CD4-positive, alpha-beta T cell (primary cell): ENCODE data around the gene CLEC10A. TPM values are rescaled to one million over a fixed set of nuclear protein-coding genes. Genes with fewer than 3 reads are reported as not detected.
"Not testable (repeated sequence)": the region's sequence is repeated elsewhere in the genome, so short reads cannot be mapped to it uniquely, and the experiment has no call there.

ENCODE experiments used
- ATAC-seq: fragments of 200-7000 bp; cut with Tn5 transposase; one replicate; pipeline ENCODE4 v1.10.0; 2022; ENCODE audit warnings: mild to moderate bottlenecking; ENCODE audit not compliant: poor library complexity
- CTCF ChIA-PET: fragments of 350-600 bp; sonication (Branson Sonifier 250); formaldehyde crosslinking; loops from one replicate; lab custom pipeline; 2021; ENCODE audit warnings: antibody characterized with exemption, inconsistent platforms; lab: Charles Lee
- POLR2A ChIA-PET: fragments of 350-600 bp; sonication (Branson Sonifier 250); formaldehyde crosslinking; loops from one replicate; lab custom pipeline; 2021; ENCODE audit warnings: antibody characterized with exemption, inconsistent platforms; lab: Charles Lee
- DNase-seq, 14 experiments: peaks; one replicate each; pipeline ENCODE4 v3.0.0-alpha.2; 2013 to 2020; ENCODE audit warnings: mixed read lengths in 2 of 14
- H3K27ac ChIP-seq, 2 donors: one replicate each; pipeline versions ENCODE4 v1.5.1 to v1.7.0; 2013; ENCODE audit warnings: low read length in 2 of 2, low read depth in 1 of 2, mild to moderate bottlenecking in 1 of 2
- H3K27me3 ChIP-seq, 2 experiments: 1 replicate in 1 of 2; 2 replicates in 1 of 2; pipeline versions ENCODE4 v1.6.1 to v1.7.0; 2013; ENCODE audit warnings: low read length in 2 of 2, control low read depth in 1 of 2, mild to moderate bottlenecking in 1 of 2, moderate library complexity in 1 of 2; ENCODE audit not compliant: insufficient read depth in 2 of 2, control insufficient read depth in 1 of 2
- H3K36me3 ChIP-seq: one replicate; pipeline ENCODE4 v1.6.1; 2013; ENCODE audit warnings: low read length, control low read depth; ENCODE audit not compliant: insufficient read depth
- H3K4me1 ChIP-seq: one replicate; pipeline ENCODE4 v1.6.1; 2013; ENCODE audit warnings: low read length, control low read depth; ENCODE audit not compliant: insufficient read depth
- H3K4me3 ChIP-seq: one replicate; pipeline ENCODE4 v1.5.1; 2013; ENCODE audit warnings: mild to moderate bottlenecking, low read length, moderate library complexity
- H3K9me3 ChIP-seq, 2 experiments: 1 replicate in 1 of 2; 2 replicates in 1 of 2; pipeline versions ENCODE4 v1.6.1 to v1.7.0; 2013; ENCODE audit warnings: low read length in 2 of 2, mild to moderate bottlenecking in 2 of 2, control low read depth in 1 of 2, moderate library complexity in 1 of 2; ENCODE audit not compliant: control insufficient read depth in 1 of 2, insufficient read depth in 1 of 2
- H3K27ac Mint-ChIP-seq: one replicate; pipeline ENCODE4 v1.8.0; 2020; ENCODE audit warnings: mixed read lengths
- H3K27me3 Mint-ChIP-seq: one replicate; pipeline ENCODE4 v1.8.0; 2021; ENCODE audit warnings: mixed read lengths
- H3K36me3 Mint-ChIP-seq: one replicate; pipeline ENCODE4 v1.8.0; 2021; ENCODE audit warnings: low read depth, mixed read lengths
- H3K4me1 Mint-ChIP-seq: one replicate; pipeline ENCODE4 v1.8.0; 2021; ENCODE audit warnings: low read depth, mixed read lengths
- H3K4me3 Mint-ChIP-seq: one replicate; pipeline ENCODE4 v1.8.0; 2020; ENCODE audit warnings: mild to moderate bottlenecking, mixed read lengths
- H3K9me3 Mint-ChIP-seq: one replicate; pipeline ENCODE4 v1.8.0; 2020; ENCODE audit warnings: mixed read lengths
- CTCF ChIP-seq: fragments of 200-600 bp; IDR thresholded peaks from one replicate; pipeline ENCODE4 v1.8.0; 2022; ENCODE audit warnings: antibody characterized with exemption, mild to moderate bottlenecking
- intact Hi-C, 2 experiments: fragments of 100-400 bp; cut with DNase I in 1 of 2; cut with micrococcal nuclease in 1 of 2; formaldehyde crosslinking; loops; one replicate each; pipeline versions ENCODE4 v1.15.1 to v1.9.0; 2023 to 2025; cut with DNase I, micrococcal nuclease
- total RNA-seq, 174 experiments: library from RNA in 2 of 174; stranded (reverse) in 2 of 174; gene quantifications; one replicate each; pipeline ENCODE4 v1.2.3 and lab custom pipeline; 2021 to 2026

The CLEC10A gene
- total RNA-seq, 2 experiments from 2014 or later: 0.59 to 0.96 TPM

- no peak overlapping the region for H3K27ac Mint-ChIP-seq
- H3K4me3 Mint-ChIP-seq: no peak overlapping the region
- intact Hi-C loops: loop anchor here in 1 of 2 experiments (5.0 kb wide), 1 partner anchor 32 kb away; no protein-coding TSS in a partner anchor
- no peak overlapping the region for H3K4me3 ChIP-seq
- H3K27me3 ChIP-seq: no peaks in the 10 kb centered on the region
- DNase-seq (peak in 1 of 14 experiments; percentile 5), ATAC-seq (no peak)
- no peaks in the 10 kb centered on the region for H3K4me1 ChIP-seq
- H3K27ac ChIP-seq: no peak overlapping the region
- ChIA-PET POLR2A (no interaction called here), CTCF (no interaction called here)
- H3K9me3 ChIP-seq: no peaks in the 10 kb centered on the region
- H3K4me1 Mint-ChIP-seq: peaks cover 11% of the 10 kb centered on the region
- no peak for TF ChIP-seq CTCF
- H3K36me3 ChIP-seq: no peaks in the 10 kb centered on the region
- peaks cover 20% of the 10 kb centered on the region for H3K27me3 Mint-ChIP-seq
- H3K9me3 Mint-ChIP-seq: no peaks in the 10 kb centered on the region
- H3K36me3 Mint-ChIP-seq: no peaks in the 10 kb centered on the region
Measured at GRCh38 chr17:7094652-7095019, 14.6 kb upstream of the CLEC10A start.

GRCh38 chr17:7091311-7092005 lies 11.4 kb upstream of the CLEC10A start:
- Mint-ChIP-seq H3K4me1 (peaks cover 11% of the 10 kb centered on the region), H3K27me3 (peaks cover 34% of the 10 kb centered on the region)
- H3K27ac ChIP-seq, H3K27ac Mint-ChIP-seq, H3K4me3 Mint-ChIP-seq, H3K36me3 Mint-ChIP-seq, H3K4me1 ChIP-seq, H3K27me3 ChIP-seq, H3K36me3 ChIP-seq, CTCF ChIA-PET, H3K4me3 ChIP-seq, ATAC-seq, POLR2A ChIA-PET, H3K9me3 Mint-ChIP-seq, intact Hi-C loops, H3K9me3 ChIP-seq: not testable (repeated sequence)
- peak in 10 of 14 experiments; percentile 4 to 57 (median 18) for DNase-seq

GRCh38 chr17:7089570-7089969 lies 9.5 kb upstream of the CLEC10A start:
- H3K36me3 ChIP-seq, DNase-seq, ATAC-seq, H3K4me3 Mint-ChIP-seq, CTCF ChIA-PET, H3K9me3 ChIP-seq, H3K4me1 ChIP-seq, H3K27ac ChIP-seq, H3K27ac Mint-ChIP-seq, H3K9me3 Mint-ChIP-seq, H3K27me3 ChIP-seq, H3K4me1 Mint-ChIP-seq, POLR2A ChIA-PET, H3K4me3 ChIP-seq, intact Hi-C loops, H3K36me3 Mint-ChIP-seq: not testable (repeated sequence)
- H3K27me3 Mint-ChIP-seq: peaks cover 35% of the 10 kb centered on the region

- H3K9me3 Mint-ChIP-seq, H3K36me3 Mint-ChIP-seq, H3K4me1 ChIP-seq, H3K4me3 ChIP-seq, H3K27ac Mint-ChIP-seq, DNase-seq, ATAC-seq, H3K9me3 ChIP-seq, H3K27me3 ChIP-seq, H3K36me3 ChIP-seq, POLR2A ChIA-PET, intact Hi-C loops, CTCF ChIA-PET, H3K27ac ChIP-seq, H3K4me3 Mint-ChIP-seq: not testable (repeated sequence)
- Mint-ChIP-seq H3K4me1 (peaks cover 11% of the 10 kb centered on the region), H3K27me3 (peaks cover 40% of the 10 kb centered on the region)
Measured at GRCh38 chr17:7088442-7088841, 8.4 kb upstream of the CLEC10A start.
